Erythroblast (primary cell): ENCODE results near the gene CACNA2D1.

Source experiments
- GATA1 ChIP-seq: IDR thresholded peaks from 2 replicates; pipeline ENCODE4 v1.6.1; 2011; ENCODE audit warnings: low read depth, mild to moderate bottlenecking, control low read depth, low read length, moderate library complexity
- POLR2A ChIP-seq: IDR thresholded peaks from 2 replicates; pipeline ENCODE4 v1.6.1; 2011; ENCODE audit warnings: mild to moderate bottlenecking, low read length

GRCh38 chr7:82230811-82231581 lies 212.6 kb downstream of the CACNA2D1 start:
- TF ChIP-seq POLR2A = no peak
- no peak for TF ChIP-seq GATA1
